ENCODE measurements around the gene TBCCD1.
"Not testable (repeated sequence)": the region's sequence is repeated elsewhere in the genome, so short reads cannot be mapped to it uniquely, and the experiment has no call there.

TBCCD1 gene

DNA sequence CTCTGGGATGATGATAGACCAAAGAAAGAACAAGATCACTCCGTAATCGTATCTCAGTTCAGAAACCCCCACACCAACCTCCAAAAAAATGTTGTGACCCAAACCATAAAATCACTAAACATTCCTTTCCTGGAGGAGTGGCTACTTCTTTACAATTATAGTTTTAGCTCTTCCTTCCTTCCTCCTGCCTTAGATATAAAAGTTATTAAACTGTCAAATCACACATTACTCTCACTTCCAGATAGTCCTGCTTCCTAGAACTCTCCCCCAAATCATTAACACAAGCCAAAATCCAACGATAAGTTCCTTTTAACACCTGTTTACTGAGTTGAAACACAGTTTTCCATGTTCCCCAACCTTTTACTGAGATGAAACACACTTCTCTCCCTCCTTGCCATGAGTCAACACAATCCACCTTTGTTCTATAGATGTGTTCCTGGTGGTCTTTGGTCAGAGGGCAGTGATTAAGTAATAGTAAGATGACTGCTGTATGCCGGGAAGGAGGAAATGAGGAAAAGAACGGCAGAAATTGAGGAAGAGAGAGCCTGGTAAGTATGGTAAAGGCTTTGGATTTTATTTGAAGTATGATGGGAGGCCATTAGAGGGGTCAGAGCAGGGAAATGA is 14.6 kb downstream of the TBCCD1 start:
- DNase-seq (ENCODE audit: low read depth): no peak

DNA sequence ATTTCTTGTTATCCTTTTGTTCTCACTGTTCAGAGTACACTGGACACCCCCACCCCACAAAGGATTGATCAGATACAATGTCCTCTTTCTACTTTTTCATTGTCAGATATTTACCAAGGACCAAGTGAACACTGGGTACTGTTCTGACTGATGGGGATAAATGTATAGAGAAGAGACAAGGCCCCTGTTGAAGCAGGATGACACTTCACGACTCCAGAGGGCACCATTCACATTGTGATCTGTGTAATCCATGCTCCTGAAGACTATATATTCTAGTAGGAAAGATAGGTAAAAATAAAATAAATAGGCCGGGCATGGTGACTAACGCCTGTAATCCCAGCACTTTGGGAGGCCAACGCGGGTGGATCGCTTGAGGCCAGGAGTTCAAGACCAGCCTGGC is 15.8 kb downstream of the TBCCD1 start:
- DNase-seq (ENCODE audit: low read depth): no peak

DNA sequence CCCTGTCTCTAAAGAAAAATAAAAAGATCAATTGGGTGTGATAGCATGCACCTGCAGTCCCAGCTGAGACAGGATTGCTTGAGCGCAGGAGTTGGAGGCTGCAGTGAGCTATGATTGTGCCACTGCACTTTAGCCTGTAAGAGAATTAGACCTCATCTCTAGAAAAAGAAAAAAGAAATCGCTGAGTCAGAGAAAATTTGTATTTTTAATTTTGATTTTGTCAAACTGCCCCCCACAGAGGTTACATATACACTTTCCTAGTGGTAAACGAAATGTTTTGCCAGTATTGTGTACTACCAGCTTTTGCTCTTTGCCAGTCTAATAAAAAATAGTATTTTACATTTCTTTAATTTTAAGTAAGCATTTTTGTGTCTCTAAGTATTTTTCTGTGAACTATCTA is 17.6 kb downstream of the TBCCD1 start:
- DNase-seq (ENCODE audit: low read depth): no peak

DNA sequence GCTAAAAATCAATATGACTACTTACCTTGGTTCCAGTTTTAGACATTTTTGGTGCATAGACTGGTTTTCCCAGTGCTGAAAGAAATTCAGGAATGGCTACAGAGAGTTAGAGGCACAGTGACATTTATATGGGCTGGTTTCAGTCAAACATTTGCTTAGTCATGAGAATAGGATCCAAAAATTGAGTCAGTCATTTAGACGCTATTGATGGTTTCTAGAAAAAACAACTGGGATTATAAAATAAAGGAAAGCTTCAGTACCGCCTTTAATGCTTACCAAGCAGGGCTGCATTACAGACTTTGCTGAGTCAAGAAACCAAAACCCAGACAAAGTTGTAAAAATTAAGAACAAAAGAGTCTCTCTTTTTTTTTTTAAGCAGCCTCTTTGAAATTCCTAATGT is 22.9 kb downstream of the TBCCD1 start, which contains the start of gene CRYGS:
TSS of gene CRYGS (minus strand) at position 100 of the 400 bp plus-strand sequence. CDS start at position 46, 54 bp downstream.
- DNase-seq (ENCODE audit: low read depth): peak; percentile 5

DNA sequence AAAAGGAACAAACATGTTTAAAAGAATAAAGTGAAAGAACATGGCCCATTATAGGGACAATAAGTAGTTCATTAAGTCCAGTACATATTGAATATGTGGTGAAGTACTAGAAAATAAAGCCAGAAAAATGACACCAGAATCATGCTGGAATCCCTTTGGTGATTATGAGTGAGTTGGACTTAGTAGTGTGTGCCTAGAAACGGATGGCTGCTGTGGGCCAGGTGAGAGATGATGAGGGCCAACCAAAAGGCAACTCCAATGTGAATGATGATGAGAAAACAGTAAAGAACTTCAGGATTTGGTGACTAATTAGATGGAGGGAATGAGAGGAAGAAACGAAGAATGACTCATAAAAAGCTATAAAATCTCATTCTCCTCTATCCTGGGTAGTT is 26.3 kb downstream of the TBCCD1 start:
- DNase-seq (ENCODE audit: low read depth): no peak

DNA sequence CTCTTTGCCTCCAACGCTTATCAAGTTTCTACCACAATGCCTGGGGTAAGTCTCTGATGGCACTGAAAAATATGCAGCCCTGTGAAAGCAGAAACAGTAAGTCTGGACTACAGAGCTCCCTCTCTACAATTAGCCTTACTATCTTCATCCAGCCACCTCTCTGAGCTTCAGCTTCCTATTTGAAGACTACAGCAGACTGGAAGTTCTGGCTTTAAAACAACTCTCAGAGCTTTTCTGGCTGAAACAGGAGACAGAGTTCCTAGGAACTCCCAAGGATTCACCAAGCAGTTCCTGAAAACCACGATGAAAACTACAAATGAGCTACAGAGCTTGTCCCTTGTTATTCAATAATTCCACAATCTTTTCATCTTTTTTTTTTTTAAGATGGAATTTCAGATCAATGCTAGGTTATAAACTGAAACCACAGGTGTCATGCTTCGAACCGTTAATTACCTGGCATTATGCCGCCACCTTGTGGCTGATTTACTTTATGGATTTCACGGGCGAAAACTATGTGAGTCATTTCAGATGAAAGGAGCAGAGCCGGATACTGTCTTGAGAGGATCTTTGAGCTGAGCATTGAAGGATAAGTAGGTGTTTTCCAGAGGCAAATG is 26.8 kb downstream of the TBCCD1 start:
- peak; percentile 44 for DNase-seq (ENCODE audit: low read depth)

DNA sequence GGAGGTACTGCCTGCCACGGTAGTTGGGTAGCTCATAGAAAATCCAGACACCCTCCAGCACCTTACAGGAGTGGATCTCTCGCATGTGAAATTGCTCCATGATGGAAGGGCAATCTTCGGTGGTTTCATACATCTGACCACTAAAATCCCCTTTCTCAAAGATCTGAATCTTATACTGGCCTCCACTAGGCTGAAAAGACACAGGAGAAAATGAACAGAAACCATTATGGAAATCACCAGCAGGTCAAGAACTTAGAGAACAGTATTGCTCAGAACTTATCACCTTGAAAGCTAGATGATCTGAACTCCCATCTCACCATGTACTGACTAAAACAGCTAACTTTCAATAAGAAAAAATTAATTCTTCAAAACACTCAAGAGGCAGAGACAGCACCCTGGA is 28.4 kb downstream of the TBCCD1 start:
- DNase-seq (ENCODE audit: low read depth): no peak

DNA sequence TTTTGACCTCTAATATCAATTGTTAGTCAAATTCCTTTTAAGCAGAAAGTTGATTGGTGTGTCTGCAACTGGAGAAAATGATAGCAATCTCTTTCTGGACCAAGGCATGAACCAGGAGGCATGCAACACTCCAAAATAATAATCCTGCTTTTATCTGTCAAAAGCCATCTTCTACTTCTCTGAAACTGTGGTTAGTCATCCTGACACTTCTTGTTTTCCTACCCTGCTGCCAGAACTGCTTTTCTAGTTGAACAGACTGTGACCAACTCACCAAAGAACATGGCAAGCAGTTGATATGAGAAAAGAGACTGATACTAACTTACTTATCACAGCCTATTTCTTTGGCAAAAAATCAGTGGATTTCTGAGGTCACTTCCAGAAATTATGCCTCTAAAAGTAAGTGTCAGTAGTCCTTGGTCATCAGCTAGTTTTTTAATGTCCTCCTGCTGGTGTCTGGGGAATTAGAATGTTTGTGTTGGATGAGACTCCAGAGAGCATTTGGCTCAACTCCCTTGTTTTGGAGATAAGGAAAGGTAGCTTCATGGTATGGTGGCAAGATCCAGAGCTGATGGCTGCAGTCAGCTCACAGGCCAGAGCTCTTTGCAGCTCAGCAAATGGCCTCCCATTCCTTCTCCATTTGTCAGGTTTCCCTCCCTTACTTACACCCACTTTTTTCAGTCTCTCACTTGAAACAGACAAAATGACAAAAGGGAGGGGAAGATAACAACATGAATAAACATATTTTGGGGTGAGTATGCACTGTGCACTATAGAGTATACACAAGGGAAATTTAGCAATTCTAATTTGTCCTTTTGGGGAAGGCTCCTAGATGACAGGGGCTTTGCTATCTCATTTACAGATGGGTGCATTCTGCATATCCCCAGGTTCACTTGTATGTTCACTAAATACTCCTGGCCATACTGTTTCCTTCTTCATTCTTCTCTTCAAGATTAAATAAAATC is 30.0 kb downstream of the TBCCD1 start:
- DNase-seq (ENCODE audit: low read depth): no peak

DNA sequence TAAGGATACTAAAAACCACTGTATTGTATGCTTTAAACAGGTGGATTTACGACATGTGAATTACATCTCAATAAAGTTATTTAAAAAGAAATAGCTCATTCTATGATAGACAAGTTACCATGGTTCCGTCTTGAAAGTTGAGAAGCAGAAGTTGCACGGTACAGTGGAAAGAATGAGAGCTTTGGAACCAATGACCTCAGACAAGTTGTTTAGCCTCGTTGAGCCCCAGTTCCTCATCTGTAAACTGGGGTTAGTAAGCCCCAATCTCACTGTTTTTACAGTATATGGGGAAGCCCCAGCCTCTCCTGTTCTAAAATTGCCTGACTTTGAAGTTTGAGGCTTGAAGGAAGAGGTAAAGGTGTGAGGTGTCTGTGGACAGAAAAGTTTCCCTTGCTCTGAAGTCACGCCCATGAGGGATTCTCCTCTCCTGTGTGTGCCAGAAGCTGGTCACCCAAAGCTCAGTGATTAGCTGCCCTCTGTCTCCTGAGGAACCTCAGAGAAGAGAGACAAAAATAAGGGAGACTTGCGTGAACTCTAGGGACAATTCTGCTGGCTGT is 32.9 kb downstream of the TBCCD1 start:
- DNase-seq (ENCODE audit: low read depth): no peak

DNA sequence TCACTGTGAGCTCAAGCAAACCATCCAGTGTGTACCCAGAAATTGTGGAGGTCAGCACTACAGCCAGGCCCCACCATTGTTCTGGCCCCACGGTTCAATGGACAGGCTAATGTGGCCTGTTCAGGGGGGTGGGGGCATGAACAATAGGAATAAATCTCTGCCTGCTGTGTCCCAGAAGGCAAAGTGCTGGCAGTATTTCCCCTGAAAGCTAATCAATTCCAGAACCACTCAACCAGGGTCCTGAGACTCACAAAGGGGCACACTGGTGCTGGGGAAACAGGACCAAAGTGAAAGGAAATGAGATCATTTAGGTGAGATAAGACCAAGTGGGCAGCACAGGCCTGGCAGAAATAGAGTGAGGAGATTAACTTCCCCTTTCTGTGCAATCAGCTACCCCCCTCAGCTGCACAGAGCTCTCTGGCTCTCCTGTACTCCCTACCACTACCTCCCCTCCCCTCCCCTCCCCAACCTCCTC is 34.5 kb downstream of the TBCCD1 start:
- DNase-seq (ENCODE audit: low read depth): no peak

DNA sequence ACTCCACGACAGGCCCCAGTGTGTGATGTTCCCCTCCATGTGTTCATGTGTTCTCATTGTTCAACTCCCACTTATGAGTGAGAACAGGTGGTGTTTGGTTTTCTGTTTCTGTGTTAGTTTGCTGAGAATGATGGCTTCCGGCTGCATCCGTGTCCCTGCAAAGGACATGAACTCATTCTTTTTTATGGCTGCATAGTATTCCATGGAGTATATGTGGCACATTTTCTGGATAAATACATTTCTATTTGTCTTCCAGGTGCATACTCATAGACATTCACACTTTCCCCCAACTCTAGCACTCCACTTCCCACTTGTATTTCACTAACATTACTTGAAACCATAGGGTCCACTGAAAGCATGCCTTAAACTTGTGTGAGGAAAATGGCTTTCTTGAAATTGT is 35.4 kb downstream of the TBCCD1 start:
- DNase-seq (ENCODE audit: low read depth): not testable (repeated sequence)

DNA sequence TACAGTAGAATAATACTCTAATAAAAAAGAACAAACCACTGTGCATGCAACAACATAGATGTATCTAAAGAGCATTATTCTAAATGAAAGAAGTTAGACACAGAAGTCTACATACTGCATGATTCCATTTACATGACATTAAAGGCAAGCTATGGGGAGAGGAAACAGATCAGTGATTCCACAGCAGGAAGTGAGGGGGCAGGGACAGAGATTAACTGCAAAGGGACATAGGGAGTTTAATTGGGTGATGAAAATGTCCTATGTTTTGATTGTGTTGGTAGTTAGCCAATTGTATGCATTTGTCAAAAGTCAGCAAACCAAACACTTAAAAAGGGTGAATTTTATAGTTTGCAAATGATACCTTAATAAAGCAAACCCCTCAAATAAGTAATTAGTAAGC is 36.7 kb downstream of the TBCCD1 start:
- DNase-seq (ENCODE audit: low read depth): no peak

DNA sequence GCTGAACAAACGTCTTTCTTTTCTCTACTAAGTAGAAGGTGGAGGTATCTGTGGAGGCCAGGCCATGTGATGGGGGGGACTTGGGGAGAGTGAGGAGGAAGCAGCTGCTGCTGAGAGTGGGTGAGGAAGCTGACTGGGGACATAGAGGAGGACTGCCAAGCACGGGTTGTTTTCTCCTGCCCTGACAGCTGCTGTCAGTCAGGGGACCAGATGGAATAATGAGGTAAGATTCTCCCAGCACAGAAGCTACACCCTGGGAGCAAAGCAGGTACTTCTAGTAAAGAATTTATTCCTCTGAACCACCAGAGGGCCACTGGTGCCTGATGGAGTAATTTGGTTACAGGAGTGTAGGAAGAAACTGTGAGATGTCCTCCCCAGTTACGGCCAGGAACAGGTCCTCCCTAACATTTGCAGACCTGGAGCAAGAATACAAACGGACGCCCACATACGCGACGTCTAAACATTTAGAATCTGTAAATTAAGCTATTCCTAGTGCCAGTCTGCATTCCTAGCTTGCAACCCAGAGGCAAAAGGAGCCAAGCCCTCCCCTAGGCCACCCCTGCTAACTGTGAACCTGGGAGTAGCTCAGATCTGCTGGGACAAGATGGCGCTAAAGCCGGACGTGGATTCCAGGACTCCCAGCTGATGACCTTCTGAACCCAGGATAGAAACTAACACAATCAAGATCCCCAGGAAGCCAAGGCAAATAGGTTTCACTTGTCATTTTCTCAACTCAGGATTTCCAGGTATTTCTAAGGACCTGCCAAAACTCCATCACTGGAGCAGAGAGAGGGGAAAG is 37.7 kb downstream of the TBCCD1 start:
- DNase-seq (ENCODE audit: low read depth): no peak

DNA sequence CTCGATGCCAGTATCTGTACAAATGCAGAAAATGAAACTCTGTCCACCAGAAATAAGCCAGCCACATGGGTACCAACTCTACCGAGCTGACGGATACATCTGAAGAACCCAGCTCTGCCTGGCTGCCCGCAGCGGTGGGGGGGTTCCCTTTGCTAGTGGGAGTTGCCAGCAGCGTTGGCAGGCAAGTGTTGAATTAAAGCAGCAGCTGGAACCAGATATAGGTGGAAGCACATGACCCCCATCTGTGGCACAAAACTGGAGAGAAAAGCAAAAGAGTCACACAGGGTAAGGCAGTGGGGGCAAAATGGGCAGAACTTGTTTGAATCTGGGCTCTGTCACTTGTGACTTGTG is 40.9 kb downstream of the TBCCD1 start:
- no peak for DNase-seq (ENCODE audit: low read depth)

DNA sequence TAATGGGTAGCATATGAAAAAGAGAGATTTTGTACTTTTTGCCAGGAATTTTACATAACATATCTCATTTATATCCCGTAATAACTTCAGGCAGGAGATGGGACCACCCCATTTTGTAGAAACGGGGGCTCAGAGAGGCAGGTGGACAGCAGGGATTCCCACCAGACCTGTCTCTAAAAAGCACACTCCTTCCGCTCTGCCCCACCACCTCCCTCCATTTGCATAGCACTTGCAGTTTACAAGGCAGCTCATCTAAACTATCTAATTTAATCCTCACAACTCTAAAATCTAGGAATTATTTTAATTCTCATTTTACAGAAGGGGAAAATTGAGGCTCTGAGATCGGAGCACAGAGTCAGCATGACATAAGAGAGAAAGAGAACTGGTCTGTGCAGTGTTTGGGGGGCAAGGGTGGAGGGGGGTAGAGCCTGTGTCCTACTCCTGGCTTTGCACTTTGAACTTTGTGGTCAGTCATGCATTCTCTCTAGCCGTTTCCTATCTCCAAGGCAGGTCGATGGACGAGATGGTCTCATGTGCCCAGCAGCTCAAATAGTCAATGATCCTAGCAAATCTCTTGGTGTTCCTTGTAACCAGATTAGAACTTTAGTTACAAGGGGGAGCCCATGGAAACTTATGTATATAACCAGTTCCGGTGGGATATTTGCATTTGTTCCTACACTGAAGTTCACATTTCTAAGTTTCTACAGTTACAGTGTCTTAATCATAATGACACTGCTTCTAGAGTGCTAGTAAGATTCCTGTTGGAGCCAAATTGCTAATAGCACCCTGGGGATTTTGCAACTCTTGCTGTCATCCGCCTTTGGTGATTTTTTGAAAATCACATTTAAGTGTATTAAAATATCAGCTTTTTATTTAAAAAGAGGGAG is 41.5 kb downstream of the TBCCD1 start:
- no peak for DNase-seq (ENCODE audit: low read depth)

DNA sequence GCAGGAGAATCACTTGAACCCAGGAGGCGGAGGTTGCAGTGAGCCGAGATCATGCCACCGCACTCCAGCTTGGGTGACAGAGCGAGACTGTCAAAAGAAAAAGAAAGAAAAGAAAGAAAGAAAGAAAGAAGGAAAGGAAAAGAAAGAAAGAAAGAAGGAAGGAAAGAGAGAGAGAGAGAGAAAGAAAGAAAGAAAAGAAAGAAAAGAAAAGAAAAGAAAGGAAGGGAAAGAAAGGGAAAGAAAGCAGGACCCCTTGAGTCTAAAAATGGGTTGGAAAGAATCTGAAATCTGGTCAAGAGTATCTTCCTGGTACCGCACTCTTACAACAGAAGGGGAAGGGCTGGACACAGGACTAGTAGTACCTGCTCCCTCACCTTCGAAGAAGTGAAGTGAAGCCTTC is 42.5 kb downstream of the TBCCD1 start:
- DNase-seq (ENCODE audit: low read depth): no peak

DNA sequence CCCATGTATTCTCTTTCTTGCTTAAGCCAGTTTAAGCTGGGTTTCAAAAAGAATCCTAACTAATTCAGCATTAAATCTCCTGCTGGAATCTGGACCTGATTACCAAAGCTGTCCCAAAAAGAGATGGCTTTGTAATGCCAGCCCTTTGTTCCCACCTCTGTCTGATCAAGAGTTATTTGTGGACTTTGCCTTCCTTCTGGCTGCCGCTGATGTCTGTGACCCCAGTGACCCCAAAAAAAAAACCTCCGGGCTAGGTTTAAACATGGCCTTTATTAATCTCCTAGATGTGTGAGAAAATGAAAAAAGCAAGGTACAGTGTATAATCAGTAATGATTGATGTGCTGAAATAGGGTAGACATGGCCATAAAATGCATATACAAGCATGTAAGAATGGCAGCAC is 43.7 kb downstream of the TBCCD1 start:
- DNase-seq (ENCODE audit: low read depth): no peak

DNA sequence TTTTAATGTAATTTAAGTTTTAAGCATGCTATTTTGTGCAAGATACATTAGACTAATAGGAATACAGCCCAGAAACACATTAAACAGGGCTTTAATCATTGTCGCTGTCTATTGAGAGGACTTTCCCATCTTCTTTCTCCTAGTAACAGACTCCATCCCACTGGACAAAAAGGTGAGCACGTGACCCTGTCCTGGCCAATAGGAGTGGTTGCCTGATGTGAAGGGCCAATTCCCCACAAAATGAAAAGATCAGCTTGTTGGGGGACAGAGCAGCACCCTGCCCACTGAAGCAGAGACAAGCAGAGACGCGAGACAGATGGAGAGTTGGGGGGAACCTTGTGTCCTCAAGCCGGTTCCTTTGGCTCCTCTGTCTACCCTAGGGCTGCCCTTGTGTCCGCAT is 44.1 kb downstream of the TBCCD1 start:
- DNase-seq (ENCODE audit: low read depth): no peak

DNA sequence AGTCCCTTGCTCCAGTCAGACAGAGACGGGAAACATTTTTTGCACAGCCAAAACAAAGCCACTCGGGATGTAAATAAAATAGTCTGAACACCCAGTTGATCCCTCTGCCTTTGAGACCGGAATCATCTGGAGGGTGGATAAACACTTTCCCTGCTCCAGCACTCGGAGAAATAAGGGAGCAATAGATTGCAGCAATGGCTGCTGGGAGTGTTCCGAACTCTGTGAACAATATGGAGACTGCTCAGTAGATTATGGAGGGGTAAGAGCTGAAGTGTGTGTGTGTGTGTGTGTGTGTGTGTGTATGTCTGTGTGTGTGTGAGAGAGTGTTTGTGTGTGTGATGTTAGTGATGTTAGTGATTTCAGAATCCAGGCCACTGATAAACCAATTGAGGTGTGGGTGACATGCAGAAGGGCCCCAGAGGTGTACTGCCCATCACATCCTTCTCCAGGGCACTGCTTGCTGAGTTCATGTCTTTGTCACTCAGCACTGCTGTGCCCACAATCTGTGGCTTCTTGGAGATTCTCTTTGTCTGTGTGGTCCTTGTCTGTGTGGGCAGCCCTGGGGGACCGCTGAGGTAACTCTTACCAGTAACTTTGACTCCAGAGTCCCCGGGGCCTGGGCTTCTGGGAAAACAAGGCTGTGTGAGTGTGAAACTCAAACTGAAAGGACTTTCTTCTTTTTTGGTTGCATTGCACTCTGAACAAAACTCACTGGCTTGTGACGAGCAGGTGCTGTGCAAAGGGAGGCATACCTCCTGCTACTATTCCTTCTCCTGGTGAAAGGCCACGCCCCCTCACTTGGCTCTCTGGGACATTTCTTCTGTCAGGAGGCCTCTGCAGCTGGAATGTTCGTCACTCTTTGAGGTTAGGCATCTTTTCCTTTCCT is 45.9 kb downstream of the TBCCD1 start:
- DNase-seq (ENCODE audit: low read depth): no peak

DNA sequence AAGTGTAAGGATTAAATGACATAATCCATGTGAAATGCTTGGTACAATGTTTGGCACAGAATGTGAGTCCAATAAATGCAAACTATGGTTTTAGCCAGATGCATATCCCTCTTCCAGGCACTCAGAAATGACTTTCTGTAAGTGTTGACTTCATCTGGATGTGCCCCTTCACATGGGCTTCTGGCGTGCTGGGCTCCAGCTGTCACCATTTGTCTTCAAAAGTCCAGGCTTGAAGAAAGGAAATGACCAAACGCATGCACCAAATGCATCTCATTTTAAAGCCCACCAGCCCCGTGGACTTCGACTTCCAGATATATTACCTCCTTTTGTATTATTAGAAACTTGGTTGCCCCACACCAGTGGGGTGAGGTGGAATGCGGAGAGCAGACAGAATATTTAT is 46.7 kb downstream of the TBCCD1 start:
- no peak for DNase-seq (ENCODE audit: low read depth)

Measured in fibroblast of gingiva (primary cell).